WTC11 (cell line): Measurements from ENCODE around the gene GABRR3. TPM values are rescaled to one million over a fixed set of nuclear protein-coding genes. Genes with fewer than 3 reads are reported as not detected.
A peak's percentile ranks its signal among the peaks of the same experiment; 100 is the strongest.

Experiments
- ATAC-seq: fragments of 200-7000 bp; cut with Tn5 transposase; 2 replicates; pipeline ENCODE4 v1.10.0; 2021; ENCODE audit warnings: mild to moderate bottlenecking, moderate library complexity
- CTCF ChIA-PET: fragments of 300-600 bp; sonication (Branson Sonifier 250); formaldehyde crosslinking; loops from one replicate; lab custom pipeline; 2021; ENCODE audit warnings: antibody characterized with exemption; lab: Charles Lee
- POLR2A ChIA-PET: fragments of 350-600 bp; sonication (Branson Sonifier 250); formaldehyde crosslinking; loops from one replicate; lab custom pipeline; 2021; ENCODE audit warnings: antibody characterized with exemption; lab: Charles Lee
- DNase-seq: peaks from one replicate; pipeline ENCODE4 v3.0.0; 2021; ENCODE audit warnings: low spot score
- H3K27ac Mint-ChIP-seq: 2 replicates; pipeline ENCODE4 v1.8.0; 2021; ENCODE audit warnings: mixed read lengths
- H3K27me3 Mint-ChIP-seq: 2 replicates; pipeline ENCODE4 v1.8.0; 2021; ENCODE audit warnings: low read depth, mild to moderate bottlenecking, moderate library complexity, mixed read lengths
- H3K36me3 Mint-ChIP-seq: 2 replicates; pipeline ENCODE4 v1.8.0; 2021; ENCODE audit warnings: mixed read lengths
- H3K4me1 Mint-ChIP-seq: 2 replicates; pipeline ENCODE4 v1.8.0; 2022; ENCODE audit warnings: mixed read lengths
- H3K4me3 Mint-ChIP-seq: 2 replicates; pipeline ENCODE4 v1.8.0; 2021; ENCODE audit warnings: mild to moderate bottlenecking, moderate library complexity, mixed read lengths
- H3K9me3 Mint-ChIP-seq: 2 replicates; pipeline ENCODE4 v1.8.0; 2021; ENCODE audit warnings: mixed read lengths
- AFF4 ChIP-seq: sonication (generic); formaldehyde crosslinking; IDR thresholded peaks from 2 replicates; pipeline ENCODE4 v1.8.1; 2023; ENCODE audit warnings: mild to moderate bottlenecking, missing genetic modification reagents, borderline replicate concordance
- ATF3 ChIP-seq: sonication (generic); formaldehyde crosslinking; conservative IDR thresholded peaks from 2 replicates; pipeline ENCODE4 v1.8.1; 2022; ENCODE audit warnings: mild to moderate bottlenecking, missing genetic modification reagents
- CBFB ChIP-seq: sonication (generic); formaldehyde crosslinking; IDR thresholded peaks from 2 replicates; pipeline ENCODE4 v1.8.1; 2022; ENCODE audit warnings: mild to moderate bottlenecking, low read depth, missing genetic modification reagents
- E2F1 ChIP-seq: sonication (generic); formaldehyde crosslinking; IDR thresholded peaks from 2 replicates; pipeline ENCODE4 v1.8.0; 2022; ENCODE audit warnings: mild to moderate bottlenecking, missing genetic modification reagents
- E2F4 ChIP-seq: sonication (generic); formaldehyde crosslinking; IDR thresholded peaks from 2 replicates; pipeline ENCODE4 v1.8.1; 2022; ENCODE audit warnings: low read depth, mild to moderate bottlenecking, moderate library complexity, missing genetic modification reagents, borderline replicate concordance
- FOXP1 ChIP-seq: sonication (generic); formaldehyde crosslinking; IDR thresholded peaks from 2 replicates; pipeline ENCODE4 v1.8.0; 2022; ENCODE audit warnings: missing genetic modification reagents, mild to moderate bottlenecking, moderate library complexity, borderline replicate concordance
- FOXP4 ChIP-seq: sonication (generic); formaldehyde crosslinking; IDR thresholded peaks from 2 replicates; pipeline ENCODE4 v1.8.0; 2022; ENCODE audit warnings: mild to moderate bottlenecking, missing genetic modification reagents
- GTF2I ChIP-seq: fragments of 250-450 bp; sonication (Bioruptor Pico); conservative IDR thresholded peaks from 2 replicates; pipeline ENCODE4 v1.4.0; 2021; ENCODE audit warnings: mild to moderate bottlenecking
- MLX ChIP-seq: sonication (generic); formaldehyde crosslinking; IDR thresholded peaks from 2 replicates; pipeline ENCODE4 v1.8.1; 2023; ENCODE audit warnings: mild to moderate bottlenecking, missing genetic modification reagents, moderate library complexity
- SMAD3 ChIP-seq: sonication (generic); formaldehyde crosslinking; IDR thresholded peaks from 2 replicates; pipeline ENCODE4 v1.8.0; 2022; ENCODE audit warnings: missing genetic modification reagents, mild to moderate bottlenecking, borderline replicate concordance
- SMAD4 ChIP-seq: sonication (generic); formaldehyde crosslinking; IDR thresholded peaks from 2 replicates; pipeline ENCODE4 v1.8.0; 2022; ENCODE audit warnings: mild to moderate bottlenecking, missing genetic modification reagents
- ZMAT4 ChIP-seq: fragments of 250-450 bp; sonication (Bioruptor Pico); IDR thresholded peaks from 2 replicates; pipeline ENCODE4 v1.9.0; 2021; ENCODE audit warnings: mild to moderate bottlenecking
- ZNF425 ChIP-seq: fragments of 250-450 bp; sonication (Bioruptor Pico); conservative IDR thresholded peaks from 2 replicates; pipeline ENCODE4 v1.9.0; 2021; ENCODE audit warnings: mild to moderate bottlenecking
- ZSCAN18 ChIP-seq: fragments of 250-450 bp; sonication (Bioruptor Pico); IDR thresholded peaks from 2 replicates; pipeline ENCODE4 v2.1.2; 2022; ENCODE audit warnings: mild to moderate bottlenecking, moderate library complexity
- total RNA-seq: library from RNA; stranded (reverse); gene quantifications from 3 replicates; pipeline ENCODE4 v1.2.3, GENCODE V29; 2021

The GABRR3 gene
- total RNA-seq, 1 experiment from 2014 or later: not detected

- POLR2A ChIA-PET: no interaction called here
- no peak for DNase-seq
- Mint-ChIP-seq H3K4me1 (peaks cover 12% of the 10 kb centered on the region), H3K36me3 (peaks cover 10% of the 10 kb centered on the region; the same call in 1 of the 2 replicates), H3K27ac (0 out of 2 replicates have a peak overlapping the region, but pooled peaks have one; percentile 19), H3K27me3 (no peaks in the 10 kb centered on the region), H3K4me3 (no peak overlapping the region)
- CTCF ChIA-PET: interaction anchor here (1.0 to 1.6 kb wide), 3 partner anchors 17 to 156 kb away, joined by 3 to 4 read pairs (median 3); no protein-coding TSS in a partner anchor
- TF ChIP-seq SMAD3 (CRISPR knock-in tag): no peak
- TF ChIP-seq, all 79 proteins: peak for 0
- H3K9me3 Mint-ChIP-seq: no peaks in the 10 kb centered on the region
- no peak for ATAC-seq
Measured at GRCh38 chr3:97950360-97950759, 84.8 kb downstream of the GABRR3 start.

GRCh38 chr3:97949743-97950142 lies 85.4 kb downstream of the GABRR3 start:
- TF ChIP-seq FOXP1 (CRISPR knock-in tag): no peak
- TF ChIP-seq ZMAT4: no peak
- no peak for TF ChIP-seq SMAD4
- TF ChIP-seq FOXP4 (CRISPR knock-in tag): no peak
- TF ChIP-seq MLX (CRISPR knock-in tag): no peak
- no peak for TF ChIP-seq E2F4 (CRISPR knock-in tag)
- no peak for TF ChIP-seq ZSCAN18 (CRISPR knock-in tag)
- no peak for TF ChIP-seq CBFB
- TF ChIP-seq SMAD3 (CRISPR knock-in tag): no peak
- TF ChIP-seq AFF4 (CRISPR knock-in tag): no peak
- no peak for TF ChIP-seq GTF2I (CRISPR knock-in tag)
- TF ChIP-seq E2F1 (CRISPR knock-in tag): no peak
- TF ChIP-seq ZNF425 (CRISPR knock-in tag): no peak
- no peak for TF ChIP-seq ATF3
- DNase-seq (no peak), ATAC-seq (peak; percentile 66)
- no peaks in the 10 kb centered on the region for H3K9me3 Mint-ChIP-seq
- H3K4me1 Mint-ChIP-seq: peaks cover 12% of the 10 kb centered on the region
- no peak overlapping the region for H3K4me3 Mint-ChIP-seq
- H3K27ac Mint-ChIP-seq: peak overlapping the region; percentile 30; the same call in 1 of the 2 replicates
- POLR2A ChIA-PET: no interaction called here
- peaks cover 10% of the 10 kb centered on the region; the same call in 1 of the 2 replicates for H3K36me3 Mint-ChIP-seq
- CTCF ChIA-PET: interaction anchor here (1.0 to 1.6 kb wide), 3 partner anchors 18 to 155 kb away, joined by 3 to 4 read pairs (median 3); no protein-coding TSS in a partner anchor
- H3K27me3 Mint-ChIP-seq: no peaks in the 10 kb centered on the region
